GM12891 (cell line): ENCODE measurements around the gene TENT4B.

Source experiments
- POLR2A ChIP-seq: IDR thresholded peaks from 2 replicates; pipeline ENCODE4 v1.6.1; 2011; ENCODE audit warnings: low read depth, low read length, control low read depth
- POLR2AphosphoS5 ChIP-seq: IDR thresholded peaks from 2 replicates; pipeline ENCODE4 v1.6.1; 2011; ENCODE audit warnings: low read depth, low read length, control low read depth
- SPI1 ChIP-seq: IDR thresholded peaks from 2 replicates; pipeline ENCODE4 v1.6.1; 2011; ENCODE audit warnings: low read depth, low read length, control low read depth
- TAF1 ChIP-seq: IDR thresholded peaks from 2 replicates; pipeline ENCODE4 v1.6.1; 2011; ENCODE audit warnings: low read depth, low read length, control low read depth

DNA sequence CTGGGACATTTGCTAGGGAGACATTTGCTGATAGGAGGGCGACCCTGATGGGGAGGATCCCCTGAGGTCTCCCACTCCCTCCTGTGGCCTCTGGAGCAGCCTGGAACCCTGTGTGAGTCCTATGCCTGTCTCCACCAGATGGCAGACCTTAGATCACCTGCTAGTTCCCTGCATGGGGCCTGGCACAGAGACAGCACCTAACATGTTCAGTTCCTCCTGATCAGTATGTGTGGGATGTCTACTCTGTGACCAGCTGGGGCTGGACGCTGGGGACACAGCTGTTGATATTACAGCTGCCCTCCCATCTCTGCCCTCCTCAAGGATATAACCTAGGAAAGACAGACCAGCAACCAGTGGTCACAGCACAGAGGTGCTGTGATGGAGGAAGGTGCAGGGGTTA lies 112.2 kb downstream of the TENT4B start:
- TF ChIP-seq POLR2AphosphoS5 = no peak
- no peak for TF ChIP-seq POLR2A
- TF ChIP-seq SPI1 = no peak
- TF ChIP-seq TAF1 = no peak
